OCI-LY1 (cell line): Measurements from ENCODE around the gene ATP6V1A.

Source experiments
- H2AFZ ChIP-seq: fragments of 200-600 bp; sonication (generic), shearing (Covaris generic); 2 replicates; pipeline ENCODE4 v1.6.0; 2014; ENCODE audit warnings: antibody characterized with exemption, mild to moderate bottlenecking, low read length
- H3F3A ChIP-seq: fragments of 200-600 bp; sonication (generic), shearing (Covaris generic); 2 replicates; pipeline ENCODE4 v1.6.0; 2014; ENCODE audit warnings: mild to moderate bottlenecking, antibody characterized with exemption, low read length, moderate library complexity; ENCODE audit not compliant: insufficient read depth
- H3K27ac ChIP-seq: fragments of 200-600 bp; sonication (generic); 2 replicates; pipeline ENCODE4 v1.5.1; 2014; ENCODE audit warnings: low read length, mixed run types, mild to moderate bottlenecking, low read depth; ENCODE audit not compliant: poor library complexity, severe bottlenecking
- H3K27me3 ChIP-seq: fragments of 200-600 bp; sonication (generic); 2 replicates; pipeline ENCODE4 v1.6.0; 2014; ENCODE audit warnings: antibody characterized with exemption, mild to moderate bottlenecking, low read length, moderate library complexity; ENCODE audit not compliant: insufficient read depth
- H3K36me3 ChIP-seq: fragments of 200-600 bp; sonication (generic); 2 replicates; pipeline ENCODE4 v1.6.1; 2014; ENCODE audit warnings: mild to moderate bottlenecking, antibody characterized with exemption, low read length, moderate library complexity, mixed read lengths; ENCODE audit not compliant: insufficient read depth
- H3K4me1 ChIP-seq: fragments of 200-600 bp; sonication (generic); 2 replicates; pipeline ENCODE4 v1.5.1; 2014; ENCODE audit warnings: mild to moderate bottlenecking, low read length, moderate library complexity; ENCODE audit not compliant: insufficient read depth, severe bottlenecking
- H3K4me2 ChIP-seq: fragments of 200-600 bp; sonication (generic), shearing (Covaris generic); 2 replicates; pipeline ENCODE4 v1.6.1; 2014; ENCODE audit warnings: low read length
- H3K4me3 ChIP-seq: fragments of 200-600 bp; sonication (generic); 2 replicates; pipeline ENCODE4 v1.5.1; 2014; ENCODE audit warnings: low read length, low read depth, mild to moderate bottlenecking, mixed read lengths; ENCODE audit not compliant: poor library complexity, severe bottlenecking
- H3K79me2 ChIP-seq: fragments of 200-600 bp; shearing (Covaris generic); 2 replicates; pipeline ENCODE4 v1.6.1; 2016; ENCODE audit warnings: mixed run types, low read length, mixed read lengths; ENCODE audit not compliant: insufficient read depth
- H3K9ac ChIP-seq: fragments of 200-600 bp; sonication (generic), shearing (Covaris generic); 2 replicates; pipeline ENCODE4 v1.6.1; 2014; ENCODE audit warnings: mild to moderate bottlenecking, low read length, mixed read lengths
- H3K9me2 ChIP-seq: fragments of 200-600 bp; sonication (generic), shearing (Covaris generic); 2 replicates; pipeline ENCODE4 v1.6.1; 2014; ENCODE audit warnings: low read depth, mild to moderate bottlenecking, low read length, mixed read lengths
- H3K9me3 ChIP-seq: fragments of 200-600 bp; shearing (Covaris generic); 2 replicates; pipeline ENCODE4 v1.6.1; 2014; ENCODE audit warnings: low read length, mixed read lengths
- H4K20me1 ChIP-seq: fragments of 200-600 bp; sonication (generic), shearing (Covaris generic); 2 replicates; pipeline ENCODE4 v1.6.0; 2016; ENCODE audit warnings: mild to moderate bottlenecking, low read length; ENCODE audit not compliant: insufficient read depth
- CTCF ChIP-seq: fragments of 200-600 bp; sonication (generic), shearing (Covaris generic); IDR thresholded peaks from 2 replicates; pipeline ENCODE4 v1.5.1; 2017; ENCODE audit warnings: mild to moderate bottlenecking, antibody characterized with exemption, low read length, moderate library complexity, mixed read lengths
- EZH2 ChIP-seq: fragments of 200-600 bp; sonication (generic), shearing (Covaris generic); IDR thresholded peaks from 2 replicates; pipeline ENCODE4 v1.8.0; 2017; ENCODE audit warnings: borderline replicate concordance, mixed run types, mild to moderate bottlenecking, antibody characterized with exemption, low read length, moderate library complexity, mixed read lengths

Gene ATP6V1A

GRCh38 chr3:113852506-113852905 is 105.7 kb downstream of the ATP6V1A start:
- no peaks in the 10 kb centered on the region for H3K4me1 ChIP-seq
- H3K27ac ChIP-seq, result no peak overlapping the region
- H3K9me3 ChIP-seq, result no peaks in the 10 kb centered on the region
- peaks cover 2% of the 10 kb centered on the region; the same call in 1 of the 2 replicates for H3K36me3 ChIP-seq
- no peak overlapping the region for H3K4me3 ChIP-seq
- no peak overlapping the region for H3K9ac ChIP-seq
- no peaks in the 10 kb centered on the region for H3F3A ChIP-seq
- no peak for TF ChIP-seq CTCF
- no peak for TF ChIP-seq EZH2
- no peaks in the 10 kb centered on the region for H3K27me3 ChIP-seq
- no peak overlapping the region for H3K4me2 ChIP-seq
- no peak overlapping the region for H2AFZ ChIP-seq
- no peaks in the 10 kb centered on the region for H3K9me2 ChIP-seq
- H4K20me1 ChIP-seq, result no peaks in the 10 kb centered on the region
- H3K79me2 ChIP-seq, result no peaks in the 10 kb centered on the region
